Keratinocyte (primary cell): ENCODE data around the gene PGM2L1. TPM values are rescaled to one million over a fixed set of nuclear protein-coding genes. Genes with fewer than 3 reads are reported as not detected.
A peak's percentile ranks its signal among the peaks of the same experiment; 100 is the strongest.

Experiments used
- DNase-seq: peaks from one replicate; pipeline ENCODE4 v3.0.0-alpha.2; 2011; ENCODE audit warnings: low read depth, missing footprints, low spot score
- FAIRE-seq: peaks from 2 replicates; lab custom pipeline; 2011; peaks lifted over from hg19 to GRCh38; lab: Jason Lieb, UNC
- H2AFZ ChIP-seq: 2 replicates; pipeline ENCODE4 v1.6.0; 2012; ENCODE audit warnings: low read length, control low read depth, inconsistent platforms; ENCODE audit not compliant: control insufficient read depth
- H3K27ac ChIP-seq: 2 replicates; pipeline ENCODE4 v1.5.1; 2011; ENCODE audit warnings: low read length; ENCODE audit not compliant: control insufficient read depth, insufficient read depth
- H3K27me3 ChIP-seq: 3 replicates; pipeline ENCODE4 v1.6.0; 2011; ENCODE audit warnings: low read length; ENCODE audit not compliant: control insufficient read depth, insufficient read depth; ENCODE audit errors: extremely low read depth
- H3K36me3 ChIP-seq, 2 experiments: 2 replicates in 1 of 2; 3 replicates in 1 of 2; pipeline ENCODE4 v1.5.1; 2011; ENCODE audit warnings: low read length in 2 of 2, mild to moderate bottlenecking in 1 of 2; ENCODE audit not compliant: control insufficient read depth in 2 of 2, insufficient read depth in 2 of 2; ENCODE audit errors: extremely low read depth in 1 of 2
- H3K4me1 ChIP-seq: 3 replicates; pipeline ENCODE4 v1.5.1; 2011; ENCODE audit warnings: low read length; ENCODE audit not compliant: control insufficient read depth, insufficient read depth; ENCODE audit errors: extremely low read depth
- H3K4me2 ChIP-seq: 3 replicates; pipeline ENCODE4 v1.6.0; 2011; ENCODE audit warnings: low read depth, low read length; ENCODE audit not compliant: control insufficient read depth, insufficient read depth; ENCODE audit errors: extremely low read depth
- H3K4me3 ChIP-seq, 3 experiments: fragments of 200-600 bp in 1 of 3; sonication (generic) in 1 of 3; 2 replicates in 2 of 3; 3 replicates in 1 of 3; pipeline ENCODE4 v1.5.1; 2011 to 2016; ENCODE audit warnings: low read length in 3 of 3, mild to moderate bottlenecking in 3 of 3, control low read depth in 2 of 3, inconsistent platforms in 1 of 3, low read depth in 1 of 3, mixed read lengths in 1 of 3, mixed run types in 1 of 3, moderate library complexity in 1 of 3; ENCODE audit not compliant: control insufficient read depth in 2 of 3, insufficient read depth in 2 of 3; ENCODE audit errors: extremely low read depth in 1 of 3
- H3K79me2 ChIP-seq: 2 replicates; pipeline ENCODE4 v1.6.0; 2012; ENCODE audit warnings: low read length; ENCODE audit not compliant: control insufficient read depth, insufficient read depth
- H3K9ac ChIP-seq: 3 replicates; pipeline ENCODE4 v1.6.0; 2011; ENCODE audit warnings: low read length; ENCODE audit not compliant: control insufficient read depth, insufficient read depth; ENCODE audit errors: extremely low read depth
- H3K9me1 ChIP-seq: 3 replicates; pipeline ENCODE4 v1.6.0; 2011; ENCODE audit warnings: low read length; ENCODE audit not compliant: control insufficient read depth, insufficient read depth; ENCODE audit errors: extremely low read depth
- H3K9me3 ChIP-seq: 2 replicates; pipeline ENCODE4 v1.5.1; 2012; ENCODE audit warnings: low read depth, low read length; ENCODE audit not compliant: control insufficient read depth
- H4K20me1 ChIP-seq: 3 replicates; pipeline ENCODE4 v1.6.0; 2011; ENCODE audit warnings: low read length; ENCODE audit not compliant: control insufficient read depth, insufficient read depth; ENCODE audit errors: extremely low read depth
- CTCF ChIP-seq, 3 experiments: IDR thresholded peaks in 1 of 3; conservative IDR thresholded peaks in 1 of 3; optimal IDR thresholded peaks in 1 of 3; 2 replicates in 2 of 3; 3 replicates in 1 of 3; pipeline versions ENCODE3 to v1.5.1; 2011; ENCODE audit warnings: low read length in 3 of 3, mild to moderate bottlenecking in 3 of 3, moderate library complexity in 2 of 3, control low read depth in 1 of 3, inconsistent platforms in 1 of 3; ENCODE audit not compliant: insufficient read depth in 2 of 3; ENCODE audit errors: extremely low read depth in 1 of 3
- EZH2 ChIP-seq: IDR thresholded peaks from one replicate; pipeline ENCODE4 v1.6.1; 2012; ENCODE audit warnings: inconsistent platforms, mild to moderate bottlenecking, low read length, moderate library complexity
- dilution Hi-C: fragments of 300-500 bp; cut with MboI; formaldehyde crosslinking; loops from one replicate; pipeline ENCODE4 v1.7.0; 2020; ENCODE audit warnings: low sequenced_read_pairs; ENCODE audit not compliant: extremely low pct_ligation_motif_present
- polyA plus RNA-seq, 5 experiments: library from polyadenylated mRNA; depleted of rRNA in 3 of 5; stranded (reverse) in 3 of 5; stranded (forward) in 1 of 5; unstranded in 1 of 5; fragments of >200 nt; gene quantifications; 1 replicate in 1 of 5; 2 replicates in 3 of 5; 3 replicates in 1 of 5; pipeline versions ENCODE4 v1.2.1 to v1.2.3, GENCODE V29; 2011 to 2012; ENCODE audit warnings: missing spikeins in 2 of 5, low read depth in 1 of 5, low replicate concordance in 1 of 5

PGM2L1 gene
- polyA plus RNA-seq, 1 donor (not counting 4 experiments of a cell fraction or from before 2014, with no cell fraction given) = 3.1 TPM

- no peak overlapping the region for H3K9ac ChIP-seq
- H2AFZ ChIP-seq = no peak overlapping the region
- no peaks in the 10 kb centered on the region for H3K27me3 ChIP-seq
- H3K4me1 ChIP-seq = peaks cover 6% of the 10 kb centered on the region
- TF ChIP-seq CTCF (optimal IDR thresholded peaks at IDR 0.05 in 1 of 3, IDR thresholded peaks at IDR 0.05 in 1 of 3, conservative IDR thresholded peaks at IDR 0.05 in 1 of 3; ENCODE audit: extremely low read depth in 1 of 3, insufficient read depth in 2 of 3, low read length in 3 of 3) = no peak
- no peak for TF ChIP-seq EZH2
- dilution Hi-C loops = no loop called here
- DNase-seq (no peak), FAIRE-seq (no peak)
- no peak overlapping the region for H3K4me2 ChIP-seq
- no peak overlapping the region for H3K4me3 ChIP-seq
- H4K20me1 ChIP-seq = no peaks in the 10 kb centered on the region
- no peaks in the 10 kb centered on the region for H3K36me3 ChIP-seq
- no peak overlapping the region for H3K27ac ChIP-seq
- no peaks in the 10 kb centered on the region for H3K79me2 ChIP-seq
- H3K9me1 ChIP-seq = no peaks in the 10 kb centered on the region
- no peaks in the 10 kb centered on the region for H3K9me3 ChIP-seq
Measured at GRCh38 chr11:74403607-74404321, 5.5 kb upstream of the PGM2L1 start.

GRCh38 chr11:74400606-74401005 is 2.4 kb upstream of the PGM2L1 start:
- DNase-seq (no peak), FAIRE-seq (no peak)
- dilution Hi-C loops = no loop called here
- H4K20me1 ChIP-seq = no peaks in the 10 kb centered on the region
- no peaks in the 10 kb centered on the region for H3K27me3 ChIP-seq
- H2AFZ ChIP-seq = peak overlapping the region; percentile 16
- no peak overlapping the region for H3K9ac ChIP-seq
- H3K79me2 ChIP-seq = no peaks in the 10 kb centered on the region
- H3K27ac ChIP-seq = no peak overlapping the region
- H3K9me3 ChIP-seq = no peaks in the 10 kb centered on the region
- TF ChIP-seq CTCF (optimal IDR thresholded peaks at IDR 0.05 in 1 of 3, IDR thresholded peaks at IDR 0.05 in 1 of 3, conservative IDR thresholded peaks at IDR 0.05 in 1 of 3; ENCODE audit: extremely low read depth in 1 of 3, insufficient read depth in 2 of 3, low read length in 3 of 3) (no peak), EZH2 (no peak)
- no peak overlapping the region for H3K4me3 ChIP-seq
- no peaks in the 10 kb centered on the region for H3K9me1 ChIP-seq
- H3K36me3 ChIP-seq = no peaks in the 10 kb centered on the region
- H3K4me2 ChIP-seq = no peak overlapping the region
- peaks cover 11% of the 10 kb centered on the region for H3K4me1 ChIP-seq
